Endothelial cell (in vitro differentiated cells): ENCODE data around the gene SMAD7. TPM values are rescaled to one million over a fixed set of nuclear protein-coding genes. Genes with fewer than 3 reads are reported as not detected.

ENCODE experiments used
- DNase-seq: peaks from one replicate; pipeline ENCODE4 v3.0.0; 2021; ENCODE audit warnings: low spot score
- H3K27ac Mint-ChIP-seq: one replicate; pipeline ENCODE4 v1.8.0; 2021; ENCODE audit warnings: mixed read lengths, inconsistent platforms; ENCODE audit not compliant: unreplicated experiment
- H3K27me3 Mint-ChIP-seq: one replicate; pipeline ENCODE4 v1.8.0; 2021; ENCODE audit warnings: mild to moderate bottlenecking, moderate library complexity, mixed read lengths, inconsistent platforms; ENCODE audit not compliant: unreplicated experiment
- H3K36me3 Mint-ChIP-seq: one replicate; pipeline ENCODE4 v1.8.0; 2021; ENCODE audit warnings: mild to moderate bottlenecking, low read depth, mixed read lengths, inconsistent platforms; ENCODE audit not compliant: unreplicated experiment
- H3K4me1 Mint-ChIP-seq: one replicate; pipeline ENCODE4 v1.8.0; 2021; ENCODE audit warnings: mild to moderate bottlenecking, mixed read lengths, inconsistent platforms; ENCODE audit not compliant: unreplicated experiment
- H3K4me3 Mint-ChIP-seq: one replicate; pipeline ENCODE4 v1.8.0; 2021; ENCODE audit warnings: mild to moderate bottlenecking, mixed read lengths, inconsistent platforms; ENCODE audit not compliant: unreplicated experiment
- H3K9me3 Mint-ChIP-seq: one replicate; pipeline ENCODE4 v1.8.0; 2021; ENCODE audit warnings: mixed read lengths, inconsistent platforms; ENCODE audit not compliant: unreplicated experiment
- CTCF ChIP-seq: fragments of 200-600 bp; sonication (generic); IDR thresholded peaks from one replicate; pipeline ENCODE4 v1.5.0; 2021; ENCODE audit warnings: antibody characterized with exemption; ENCODE audit not compliant: unreplicated experiment
- total RNA-seq: library from RNA; stranded (reverse); fragmentation: NEBNext Ultra II Directional; extraction: Animal tissue kit (Norgen Biotek cat#: 25700); gene quantifications from one replicate; pipeline ENCODE4 v1.2.1, GENCODE V29; 2021; ENCODE audit not compliant: unreplicated experiment

SMAD7 gene
- total RNA-seq, 1 donor from 2014 or later, result 30.1 TPM

- H3K4me1 Mint-ChIP-seq, result peaks cover 6% of the 10 kb centered on the region
- TF ChIP-seq CTCF, result no peak
- peaks cover 14% of the 10 kb centered on the region for H3K36me3 Mint-ChIP-seq
- H3K9me3 Mint-ChIP-seq, result no peaks in the 10 kb centered on the region
- H3K27ac Mint-ChIP-seq, result no peak overlapping the region
- DNase-seq, result no peak
- no peaks in the 10 kb centered on the region for H3K27me3 Mint-ChIP-seq
- H3K4me3 Mint-ChIP-seq, result no peak overlapping the region
Observed at GRCh38 chr18:48908916-48909315, 41.8 kb downstream of the SMAD7 start.

DNA sequence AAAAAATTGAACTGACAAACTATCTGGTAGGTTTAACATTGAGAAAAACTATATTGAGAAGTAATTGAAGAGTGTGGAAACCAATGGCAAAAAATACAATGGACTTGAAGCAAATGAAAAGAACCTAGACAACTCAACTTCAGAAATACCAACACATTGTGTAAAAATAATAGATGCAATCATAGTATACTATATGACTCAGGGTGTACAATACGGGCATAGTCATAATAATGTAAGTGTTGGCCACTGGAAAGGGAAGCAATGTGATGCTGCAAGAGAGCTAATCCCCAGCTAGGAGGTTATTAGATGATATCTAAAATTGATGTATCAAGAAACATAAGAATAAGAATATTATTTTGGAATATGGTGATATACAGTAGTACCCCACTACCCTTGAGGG, 45.3 kb downstream of the SMAD7 start:
- no peak overlapping the region for H3K27ac Mint-ChIP-seq
- peaks cover 6% of the 10 kb centered on the region for H3K4me1 Mint-ChIP-seq
- TF ChIP-seq CTCF, result no peak
- H3K9me3 Mint-ChIP-seq, result no peaks in the 10 kb centered on the region
- no peak overlapping the region for H3K4me3 Mint-ChIP-seq
- H3K27me3 Mint-ChIP-seq, result peaks cover 2% of the 10 kb centered on the region
- DNase-seq, result no peak
- H3K36me3 Mint-ChIP-seq, result peaks cover 16% of the 10 kb centered on the region

GRCh38 chr18:48904847-48905394, 45.8 kb downstream of the SMAD7 start:
- TF ChIP-seq CTCF, result no peak
- Mint-ChIP-seq H3K27ac (no peak overlapping the region), H3K36me3 (peaks cover 16% of the 10 kb centered on the region)

GRCh38 chr18:48904091-48904490, 46.7 kb downstream of the SMAD7 start:
- Mint-ChIP-seq H3K9me3 (no peaks in the 10 kb centered on the region), H3K4me3 (no peak overlapping the region), H3K27me3 (peaks cover 2% of the 10 kb centered on the region), H3K4me1 (peaks cover 5% of the 10 kb centered on the region), H3K27ac (no peak overlapping the region), H3K36me3 (peaks cover 16% of the 10 kb centered on the region)
- DNase-seq, result no peak
- TF ChIP-seq CTCF, result no peak

More at GRCh38 chr18:48904847-48905394, 45.8 kb downstream of the SMAD7 start:
- H3K4me1 Mint-ChIP-seq, result peaks cover 6% of the 10 kb centered on the region
- H3K27me3 Mint-ChIP-seq, result peaks cover 2% of the 10 kb centered on the region
- no peaks in the 10 kb centered on the region for H3K9me3 Mint-ChIP-seq
- no peak for DNase-seq
- no peak overlapping the region for H3K4me3 Mint-ChIP-seq

DNA sequence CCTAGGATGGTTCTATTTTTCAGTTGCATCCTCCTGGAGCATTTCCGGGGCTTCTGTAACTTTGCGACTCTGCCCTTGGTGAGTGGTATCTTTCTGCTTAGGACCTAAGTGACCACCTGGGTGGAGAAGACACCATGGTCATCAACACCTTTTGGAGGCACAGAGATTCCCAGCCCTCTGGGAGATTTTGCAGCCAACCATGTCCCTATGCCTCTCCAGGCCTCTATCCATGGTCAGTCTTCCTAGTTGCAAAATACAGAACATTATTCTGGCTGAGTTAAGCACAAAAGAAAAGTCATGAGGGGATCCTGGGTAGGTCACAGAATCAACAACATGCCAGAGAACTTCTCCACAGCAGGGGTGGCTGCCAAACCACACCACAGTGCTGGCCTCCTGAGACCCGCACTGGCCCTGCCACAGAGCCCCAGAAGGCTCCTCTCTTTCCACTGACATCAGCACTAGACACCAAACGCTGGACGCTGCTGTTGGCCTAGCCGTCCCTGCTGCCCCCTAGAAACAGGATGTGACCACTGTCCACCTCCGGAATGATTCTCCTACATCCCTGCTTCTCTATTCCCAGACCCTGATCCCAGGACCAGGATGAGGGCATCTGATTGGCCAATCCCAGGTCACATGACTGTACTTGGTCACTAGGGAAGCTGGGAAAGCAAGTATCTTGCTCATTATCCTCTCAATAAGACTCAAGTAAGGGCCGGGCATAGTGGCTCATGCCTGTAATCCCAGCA, 47.7 kb downstream of the SMAD7 start:
- no peak for DNase-seq
- peaks cover 16% of the 10 kb centered on the region for H3K36me3 Mint-ChIP-seq
- H3K4me3 Mint-ChIP-seq, result no peak overlapping the region
- no peak for TF ChIP-seq CTCF
- no peak overlapping the region for H3K27ac Mint-ChIP-seq
- H3K9me3 Mint-ChIP-seq, result no peaks in the 10 kb centered on the region
- H3K27me3 Mint-ChIP-seq, result peaks cover 2% of the 10 kb centered on the region
- no peaks in the 10 kb centered on the region for H3K4me1 Mint-ChIP-seq
